ENCODE measurements around the gene CCND1.

The CCND1 gene

DNA sequence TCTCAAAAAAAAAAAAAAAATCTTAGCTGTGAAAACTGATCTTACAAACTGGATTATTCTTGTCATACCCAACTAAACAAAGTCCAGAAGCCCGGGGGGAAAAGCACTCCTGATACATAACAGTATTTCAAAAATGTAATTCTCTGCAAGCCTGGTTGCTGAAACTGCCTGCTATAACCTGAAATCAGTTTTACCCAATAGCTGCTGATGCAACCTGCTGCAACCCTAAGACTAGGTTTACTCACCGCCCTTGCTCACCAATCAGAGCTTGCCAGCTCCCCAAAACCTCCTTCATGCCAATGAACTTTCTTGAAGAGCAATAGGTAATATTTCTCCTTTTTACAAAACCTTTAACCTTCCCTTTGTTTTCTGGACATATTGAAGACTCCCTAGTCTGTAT is 50.5 kb downstream of the CCND1 start:
- peak; percentile 68 for DNase-seq (ENCODE audit: low spot score)

DNA sequence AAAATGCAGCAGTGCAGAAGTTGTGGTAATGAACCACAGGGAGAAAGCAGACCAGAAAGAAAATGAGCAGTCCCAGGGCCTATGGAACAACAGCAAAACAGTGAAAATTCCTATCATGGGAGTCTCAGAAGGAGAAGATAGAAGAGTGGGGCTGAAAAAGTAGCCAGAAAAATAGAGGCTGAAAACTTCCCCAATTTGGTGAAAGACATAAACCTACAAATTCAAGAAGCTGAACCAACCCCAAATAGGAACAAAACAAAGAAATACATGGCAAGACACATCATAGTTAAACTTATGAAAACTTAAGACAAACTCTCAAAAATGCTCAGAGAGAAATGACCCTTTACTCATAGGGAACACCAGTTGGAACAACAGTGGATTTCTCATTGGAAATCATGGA is 51.5 kb downstream of the CCND1 start:
- no peak for DNase-seq (ENCODE audit: low spot score)

DNA sequence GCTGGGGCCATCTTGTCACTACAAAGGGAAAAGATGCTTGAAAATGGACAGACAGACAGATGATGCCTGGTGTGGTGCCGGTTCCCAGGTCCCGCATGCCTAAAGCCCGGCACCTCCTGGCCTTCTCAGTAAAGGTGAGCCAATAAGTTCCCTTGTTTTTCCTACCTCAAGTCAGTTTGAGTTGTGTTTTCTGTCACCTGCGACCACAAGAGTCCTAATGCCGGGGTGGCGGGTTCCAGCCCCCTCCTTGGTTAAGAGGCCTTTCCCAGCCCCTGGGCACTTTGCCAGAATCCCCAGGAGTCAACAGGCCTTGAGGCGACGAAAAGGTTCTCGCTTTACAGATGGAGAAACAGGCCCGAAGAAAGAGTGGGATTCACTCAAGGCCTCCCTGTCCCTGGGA is 53.8 kb downstream of the CCND1 start:
- no peak for DNase-seq (ENCODE audit: low spot score)

DNA sequence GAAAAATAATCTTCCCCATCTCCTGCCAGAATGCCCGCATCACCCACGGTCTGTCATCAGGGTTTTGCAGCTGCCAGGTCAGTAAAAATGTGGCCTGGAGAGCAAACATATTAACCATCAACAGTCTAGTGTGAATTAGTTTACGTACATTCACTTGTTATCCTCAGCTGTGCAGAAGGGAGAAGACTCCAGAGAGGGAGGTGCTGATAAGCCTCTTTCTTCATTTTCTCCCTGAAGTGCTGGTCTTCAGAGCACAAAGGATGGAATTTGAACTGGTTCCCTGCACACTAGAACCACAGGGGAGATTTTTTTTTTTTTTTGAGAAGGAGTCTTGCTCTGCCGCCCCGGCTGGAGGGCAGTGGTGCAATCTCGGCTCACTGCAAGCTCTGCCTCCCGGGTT is 54.6 kb downstream of the CCND1 start:
- DNase-seq (ENCODE audit: low spot score), result no peak

DNA sequence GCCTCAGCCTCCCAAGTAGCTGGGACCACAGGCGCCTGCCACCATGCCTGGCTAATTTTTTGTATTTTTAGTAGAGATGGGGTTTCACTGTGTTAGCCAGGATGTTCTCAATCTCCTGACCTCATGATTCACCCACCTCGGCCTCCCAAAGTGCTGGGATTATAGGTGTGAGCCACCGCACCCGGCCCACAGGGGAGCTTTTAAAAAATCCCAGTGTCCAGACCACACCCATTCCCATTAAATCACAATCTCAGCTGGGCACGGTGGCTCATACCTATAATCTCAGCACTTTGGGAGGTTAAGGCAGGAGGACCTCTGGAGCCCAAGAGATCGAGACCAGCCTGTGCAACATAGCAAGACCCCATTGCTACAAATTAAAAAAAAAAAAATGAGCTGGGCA is 55.0 kb downstream of the CCND1 start:
- DNase-seq (ENCODE audit: low spot score), result peak; percentile 16

DNA sequence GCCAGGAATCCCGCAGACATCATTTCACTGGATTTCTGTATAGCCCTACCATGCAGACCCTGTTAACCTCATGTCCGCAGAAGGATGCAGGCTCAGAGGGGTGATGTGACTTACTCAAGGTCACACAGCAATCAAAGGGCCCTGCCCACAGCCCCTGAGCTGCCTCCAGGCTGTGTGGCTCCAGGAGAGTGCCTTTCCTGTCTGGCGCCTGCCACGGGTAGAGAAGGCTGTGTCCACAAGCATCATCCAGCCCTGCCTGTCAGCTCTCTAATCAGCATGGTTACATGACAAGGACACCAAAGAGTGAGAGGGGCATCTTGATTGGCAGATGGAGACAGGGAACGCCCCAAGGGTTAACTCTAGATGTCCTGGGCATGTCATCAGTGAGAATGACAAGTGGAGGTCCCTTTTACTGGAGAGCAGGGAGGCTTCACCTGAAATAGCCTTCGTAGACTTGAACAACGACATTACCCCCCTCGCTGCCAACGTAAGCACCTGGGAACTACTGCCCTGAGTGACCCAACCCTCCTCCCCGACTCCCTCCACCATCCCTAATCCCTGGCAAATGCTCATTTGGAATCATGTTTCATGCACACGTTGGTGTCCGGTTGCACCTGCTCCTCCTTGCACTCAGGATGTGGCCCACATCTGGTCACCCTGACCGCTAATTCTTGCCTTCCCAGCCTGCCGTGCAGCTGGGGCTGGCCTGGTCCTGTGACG is 56.0 kb downstream of the CCND1 start:
- no peak for DNase-seq (ENCODE audit: low spot score)

DNA sequence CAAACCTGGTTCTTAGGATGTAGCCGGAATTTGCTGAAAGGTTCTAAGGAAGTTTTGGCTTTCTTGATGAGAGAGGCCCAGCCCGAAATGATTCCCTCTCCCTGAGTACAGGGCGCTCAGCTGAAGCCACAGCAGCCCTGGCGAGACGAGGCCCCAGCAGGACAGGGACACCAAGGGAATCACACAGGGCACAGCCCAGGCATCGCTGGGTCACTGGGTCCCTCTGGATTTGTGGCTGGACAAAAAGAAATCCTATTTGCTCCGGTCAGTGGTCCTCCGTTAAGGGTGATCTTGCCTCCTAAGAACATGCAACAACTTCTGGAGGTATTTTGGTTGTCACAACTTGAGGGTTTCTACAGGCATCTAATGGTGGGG is 56.5 kb downstream of the CCND1 start:
- no peak for DNase-seq (ENCODE audit: low spot score)

DNA sequence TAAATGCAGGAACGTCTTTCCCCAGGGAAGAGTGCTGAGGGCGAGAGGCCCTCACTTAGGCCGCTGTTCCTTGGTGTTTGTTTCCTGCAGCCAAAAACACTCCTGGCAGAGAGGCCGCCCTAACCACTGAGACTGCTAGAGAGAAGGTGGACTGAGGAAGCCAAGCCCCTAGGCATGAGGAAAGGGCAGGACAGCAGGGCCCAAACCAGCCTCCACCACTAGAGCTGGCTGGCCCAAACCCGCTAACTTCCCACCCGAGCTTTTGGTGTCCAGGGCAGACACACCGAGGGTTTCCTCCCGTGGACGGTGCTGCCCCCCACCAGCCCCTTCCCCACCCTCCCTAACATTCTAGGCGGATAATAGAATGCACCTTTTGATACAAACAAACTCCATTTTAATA is 56.9 kb downstream of the CCND1 start:
- no peak for DNase-seq (ENCODE audit: low spot score)

DNA sequence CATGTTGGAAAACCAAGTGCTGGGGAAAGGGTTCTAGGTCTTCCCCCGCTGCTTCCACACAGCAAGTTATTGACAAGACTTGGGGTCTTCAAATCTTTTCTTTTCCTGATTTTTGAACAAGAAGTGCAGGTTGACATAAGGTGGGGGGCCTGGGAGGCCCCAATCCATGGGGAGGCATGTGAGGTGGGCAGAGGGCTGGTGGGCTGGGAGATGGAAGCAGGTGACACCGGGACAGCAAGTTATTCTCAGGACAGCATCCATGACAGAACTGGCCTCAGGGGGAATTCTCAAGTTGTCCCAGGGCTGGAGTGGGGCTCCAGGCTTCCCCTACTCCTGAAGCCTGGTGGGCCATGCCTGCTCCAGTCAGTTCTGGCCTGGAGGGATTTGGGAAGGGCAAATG is 57.4 kb downstream of the CCND1 start:
- DNase-seq (ENCODE audit: low spot score), result no peak

DNA sequence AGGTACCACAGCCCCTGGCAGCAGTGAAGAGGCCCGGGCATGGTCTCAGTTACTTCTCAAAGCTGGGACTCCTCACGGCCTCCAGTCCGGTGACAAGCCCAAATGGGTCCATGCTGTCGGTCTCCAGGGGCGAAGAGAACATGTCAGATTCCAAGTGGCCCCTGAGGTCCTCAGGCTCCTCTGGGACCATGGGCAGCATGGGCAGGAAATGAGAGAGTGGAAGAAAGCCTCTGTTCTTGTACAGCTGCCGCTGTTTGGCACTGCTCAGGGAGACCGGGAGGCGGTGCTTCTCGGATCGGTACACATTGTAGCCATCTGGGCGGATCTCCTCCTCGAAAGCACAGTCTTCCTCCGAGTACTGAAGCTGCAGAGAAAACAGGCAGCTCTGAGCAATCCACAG is 58.3 kb downstream of the CCND1 start:
- no peak for DNase-seq (ENCODE audit: low spot score)

DNA sequence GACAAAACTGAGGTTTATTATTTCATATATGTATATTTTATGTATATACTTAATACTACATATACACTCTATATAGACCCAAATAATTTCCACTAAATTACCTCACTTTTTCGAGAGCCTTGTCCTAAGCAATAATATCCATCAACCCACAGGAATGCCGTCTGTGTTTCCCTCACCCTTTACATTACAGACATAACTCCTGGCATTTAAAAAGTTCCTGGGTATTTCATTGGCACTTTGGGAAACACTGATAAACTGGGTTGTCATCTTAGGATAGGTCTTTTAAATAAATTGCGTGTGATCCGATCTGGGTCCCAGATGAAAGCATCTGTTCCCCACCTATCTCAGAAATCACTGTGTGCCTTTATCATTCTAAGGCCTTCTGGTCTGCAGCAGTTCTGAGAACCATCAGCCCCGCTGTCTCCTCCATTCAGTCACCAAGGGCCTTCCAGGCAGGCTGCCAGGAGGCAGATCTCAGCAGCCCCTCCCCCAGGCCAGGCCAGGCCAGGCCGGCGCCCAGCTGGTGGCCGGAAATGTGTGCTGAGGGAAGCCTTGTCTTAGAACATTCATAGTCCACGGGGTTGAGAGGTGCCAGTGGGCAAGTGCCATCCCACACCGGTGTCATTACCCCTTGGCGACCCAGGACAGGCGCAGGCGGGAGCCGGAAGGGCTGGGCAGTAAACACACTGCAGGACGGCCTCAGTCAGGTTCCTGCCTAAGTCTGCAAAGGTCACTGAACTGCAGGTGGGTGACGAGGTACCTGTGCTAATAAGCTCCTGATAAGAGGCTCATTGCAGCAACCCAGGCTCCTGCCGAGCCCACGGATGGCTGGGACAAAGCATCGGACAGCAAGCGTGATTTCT is 59.6 kb downstream of the CCND1 start:
- no peak for DNase-seq (ENCODE audit: low spot score)

DNA sequence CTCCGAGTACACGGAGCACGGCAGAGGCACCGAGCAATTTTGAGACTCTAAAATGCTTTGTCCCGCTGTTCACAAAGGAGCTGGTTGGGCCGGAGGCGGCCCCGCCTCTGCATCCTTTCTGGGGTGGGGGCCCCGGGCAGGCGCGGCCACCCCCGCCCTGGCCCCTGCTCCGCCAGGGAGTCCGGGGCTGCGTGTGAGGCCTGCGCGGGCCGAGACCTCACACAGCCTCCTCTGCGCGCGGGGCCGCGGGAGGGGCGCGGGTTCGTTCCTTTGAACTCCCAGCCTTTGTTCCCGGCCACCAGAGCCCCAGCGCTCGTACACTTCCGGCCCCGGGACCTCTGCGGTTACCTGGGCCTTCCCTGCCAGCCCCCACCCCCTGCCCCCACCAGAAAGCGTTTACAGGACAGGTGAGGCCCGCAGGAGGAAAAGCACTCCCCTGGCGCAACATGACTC is 61.3 kb downstream of the CCND1 start:
- no peak for DNase-seq (ENCODE audit: low spot score)

DNA sequence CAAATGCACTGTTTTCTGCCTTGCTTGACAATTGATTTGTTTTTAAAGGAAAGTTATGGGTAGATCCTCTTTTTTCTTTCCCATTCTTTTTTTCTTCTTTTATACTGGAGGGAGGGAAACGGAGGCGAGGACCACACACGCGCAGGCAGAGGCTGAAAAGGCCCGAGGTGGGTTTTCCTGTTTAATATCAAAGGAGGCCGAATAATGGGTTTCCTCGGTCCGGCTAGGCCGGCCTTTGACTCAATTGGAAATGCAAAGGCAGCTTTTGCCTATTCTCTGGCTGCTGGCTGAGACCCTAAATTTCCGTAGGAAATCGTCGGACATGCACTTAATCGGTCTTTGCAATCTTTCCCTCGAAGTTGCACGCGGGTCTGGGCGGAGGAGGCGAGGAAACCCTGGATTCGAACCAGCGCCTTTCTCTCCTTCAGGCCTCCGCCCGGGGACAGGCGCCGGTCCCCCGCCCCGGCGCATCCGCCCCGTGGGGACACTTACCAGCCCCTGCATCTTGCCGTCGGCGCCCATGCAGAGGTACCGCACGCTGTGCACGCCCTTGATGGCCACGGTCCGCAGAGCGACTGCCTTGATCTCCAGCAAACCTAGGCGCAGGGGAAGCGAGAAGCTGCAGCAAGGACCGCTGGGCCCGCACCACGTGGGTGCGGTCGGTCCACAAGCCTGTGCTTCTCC is 62.0 kb downstream of the CCND1 start:
- no peak for DNase-seq (ENCODE audit: low spot score)

DNA sequence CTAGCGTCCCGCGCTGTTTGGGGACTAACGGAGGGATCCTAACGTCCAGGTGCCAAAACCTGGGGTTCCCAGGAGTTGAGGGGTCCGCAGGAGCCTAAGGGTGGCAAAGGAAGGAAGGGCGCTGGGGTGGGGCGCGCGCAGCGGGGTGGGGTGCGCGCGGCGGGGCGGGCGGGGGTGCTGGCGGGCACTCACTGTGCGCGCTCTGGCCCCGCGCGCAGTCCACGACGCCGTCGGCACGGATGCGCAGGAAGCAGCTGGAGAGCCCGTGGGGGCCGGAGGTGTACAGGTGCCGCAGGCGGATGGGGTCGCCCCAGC is 62.5 kb downstream of the CCND1 start:
- no peak for DNase-seq (ENCODE audit: low spot score)

All from LoVo (cell line).